Testis (tissue), 2 donors: ENCODE data around the gene DHCR7.

ENCODE experiments used
- CTCF ChIP-seq, 3 experiments: fragments of 450-650 bp in 2 of 3; fragments of 200-600 bp in 1 of 3; sonication (generic) in 1 of 3; IDR thresholded peaks; one replicate each; pipeline ENCODE4 v1.5.1; 2016 to 2019; ENCODE audit warnings: antibody characterized with exemption in 3 of 3, mild to moderate bottlenecking in 2 of 3, moderate library complexity in 1 of 3
- POLR2A ChIP-seq: fragments of 450-650 bp; IDR thresholded peaks from one replicate; pipeline ENCODE4 v1.6.1; 2017; ENCODE audit warnings: antibody characterized with exemption, mild to moderate bottlenecking, moderate library complexity

GRCh38 chr11:71483692-71484091 lies 35.5 kb upstream of the DHCR7 start:
- TF ChIP-seq CTCF (IDR thresholded peaks at IDR 0.05) (no peak), POLR2A (no peak)
